Gastrocnemius medialis (tissue), 4 donors: ENCODE measurements around the gene USB1.

Experiments
- CTCF ChIP-seq, 5 experiments: fragments of 450-650 bp in 3 of 5; fragments of 200-600 bp in 2 of 5; sonication (generic) in 2 of 5; IDR thresholded peaks in 4 of 5; conservative IDR thresholded peaks in 1 of 5; 1 replicate in 4 of 5; 2 replicates in 1 of 5; pipeline ENCODE4 v1.5.1; 2016 to 2019; ENCODE audit warnings: antibody characterized with exemption in 5 of 5, mild to moderate bottlenecking in 3 of 5, moderate library complexity in 3 of 5
- POLR2A ChIP-seq, 2 donors: fragments of 450-650 bp; IDR thresholded peaks; one replicate each; pipeline ENCODE4 v1.6.1; 2017; ENCODE audit warnings: antibody characterized with exemption in 2 of 2, mild to moderate bottlenecking in 2 of 2, moderate library complexity in 2 of 2

GRCh38 chr16:58040496-58040846, 39.3 kb downstream of the USB1 start:
- TF ChIP-seq POLR2A (IDR thresholded peaks at IDR 0.05) (no peak), CTCF (IDR thresholded peaks at IDR 0.05 in 4 of 5, conservative IDR thresholded peaks at IDR 0.05 in 1 of 5) (no peak)
